CD4-positive, alpha-beta T cell treated with Interleukin-17A for 1 hour (primary cell): ENCODE measurements around the gene FKBP7.
A peak's percentile ranks its signal among the peaks of the same experiment; 100 is the strongest.
"Not testable (repeated sequence)": the region's sequence is repeated elsewhere in the genome, so short reads cannot be mapped to it uniquely, and the experiment has no call there.

Experiments
- DNase-seq: peaks from one replicate; pipeline ENCODE4 v3.0.0-alpha.2; 2020

Gene FKBP7, protein sequence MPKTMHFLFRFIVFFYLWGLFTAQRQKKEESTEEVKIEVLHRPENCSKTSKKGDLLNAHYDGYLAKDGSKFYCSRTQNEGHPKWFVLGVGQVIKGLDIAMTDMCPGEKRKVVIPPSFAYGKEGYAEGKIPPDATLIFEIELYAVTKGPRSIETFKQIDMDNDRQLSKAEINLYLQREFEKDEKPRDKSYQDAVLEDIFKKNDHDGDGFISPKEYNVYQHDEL

DNA sequence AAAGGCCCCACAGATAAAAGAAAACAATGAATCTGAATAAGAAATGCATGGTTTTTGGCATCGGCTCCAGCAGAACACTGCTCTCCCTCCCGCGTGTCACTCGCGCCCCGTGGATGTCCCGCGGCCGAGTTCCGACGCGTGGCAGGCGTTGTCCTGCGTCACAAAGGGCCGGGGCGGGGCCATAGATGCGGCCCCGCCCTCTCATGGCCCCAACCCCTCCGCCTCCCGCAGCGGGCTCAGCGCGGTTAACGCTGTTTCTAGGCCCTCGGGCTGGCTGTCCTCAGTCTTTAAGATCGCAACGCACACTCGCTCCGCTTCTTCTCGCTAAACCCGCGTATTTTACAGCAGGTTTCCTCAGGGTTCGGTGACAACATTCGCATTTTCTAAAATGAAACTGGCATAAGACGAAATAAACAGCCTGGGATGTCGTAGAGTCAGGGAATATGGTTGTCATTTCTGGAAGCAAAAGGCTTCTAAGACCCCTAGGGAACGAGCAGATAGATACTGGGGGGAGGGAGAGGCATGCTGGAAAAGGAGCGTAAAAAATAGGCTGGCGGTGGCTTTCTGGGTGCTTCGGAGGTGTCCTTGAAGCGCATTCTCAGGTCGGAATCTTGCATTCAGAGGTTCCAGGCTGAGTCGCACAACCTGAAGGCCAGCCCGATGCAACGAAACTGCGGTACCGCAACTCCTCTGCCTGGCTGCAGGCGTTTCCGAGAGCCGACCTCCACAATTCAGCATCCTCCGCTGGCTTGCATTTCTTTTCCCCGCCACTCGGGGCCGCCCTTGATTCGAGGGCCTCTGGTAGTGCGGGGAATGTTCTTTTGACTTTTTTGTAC lies at the start of gene FKBP7:
Gene FKBP7 (minus strand): TSS at position 162 of the 836 bp plus-strand sequence. CDS start 101 bp downstream, at position 61.
- DNase-seq, result peak; percentile 87

GRCh38 chr2:178527592-178527991 lies 49.2 kb upstream of the FKBP7 start:
- DNase-seq, result no peak

- no peak for DNase-seq
Measured at GRCh38 chr2:178526256-178526655, 47.9 kb upstream of the FKBP7 start.

- not testable (repeated sequence) for DNase-seq
Measured at GRCh38 chr2:178525460-178525859, 47.1 kb upstream of the FKBP7 start.

DNA sequence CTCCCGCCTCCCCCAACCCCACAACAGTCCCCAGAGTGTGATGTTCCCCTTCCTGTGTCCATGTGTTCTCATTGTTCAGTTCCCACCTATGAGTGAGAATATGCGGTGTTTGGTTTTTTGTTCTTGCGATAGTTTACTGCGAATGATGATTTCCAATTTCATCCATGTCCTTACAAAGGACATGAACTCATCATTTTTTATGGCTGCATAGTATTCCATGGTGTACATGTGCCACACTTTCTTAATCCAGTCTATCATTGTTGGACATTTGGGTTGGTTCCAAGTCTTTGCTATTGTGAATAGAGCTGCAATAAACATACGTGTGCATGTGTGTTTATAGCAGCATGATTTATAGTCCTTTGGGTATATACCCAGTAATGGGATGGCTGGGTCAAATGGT lies 46.6 kb upstream of the FKBP7 start:
- not testable (repeated sequence) for DNase-seq

- no peak for DNase-seq
Measured at GRCh38 chr2:178523596-178524134, 45.3 kb upstream of the FKBP7 start.

- peak; percentile 88 for DNase-seq
Measured at GRCh38 chr2:178522950-178523595, 44.7 kb upstream of the FKBP7 start.

- peak; percentile 5 for DNase-seq
Measured at GRCh38 chr2:178521304-178522150, 43.1 kb upstream of the FKBP7 start.

DNA sequence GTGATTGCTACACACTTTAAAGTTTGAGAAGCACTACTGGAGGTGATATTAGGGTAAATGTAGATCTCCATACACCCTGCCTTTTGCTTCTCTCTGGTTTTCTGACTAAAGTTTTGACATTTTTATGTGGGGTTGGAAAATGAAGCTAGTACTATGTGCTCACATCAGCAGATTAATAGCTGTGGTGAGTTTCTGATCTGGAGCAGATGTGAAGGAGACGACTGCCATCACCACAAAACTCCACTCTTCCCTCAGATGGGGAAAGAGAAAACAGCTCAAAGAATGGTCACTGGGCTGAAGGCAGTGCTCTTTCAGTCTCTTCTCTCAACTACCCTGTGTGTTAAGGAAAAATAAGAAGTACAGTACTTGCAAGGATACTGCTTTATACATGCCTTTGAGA lies 39.1 kb upstream of the FKBP7 start:
- no peak for DNase-seq

GRCh38 chr2:178514664-178515063 lies 36.3 kb upstream of the FKBP7 start:
- DNase-seq, result peak; percentile 20

DNA sequence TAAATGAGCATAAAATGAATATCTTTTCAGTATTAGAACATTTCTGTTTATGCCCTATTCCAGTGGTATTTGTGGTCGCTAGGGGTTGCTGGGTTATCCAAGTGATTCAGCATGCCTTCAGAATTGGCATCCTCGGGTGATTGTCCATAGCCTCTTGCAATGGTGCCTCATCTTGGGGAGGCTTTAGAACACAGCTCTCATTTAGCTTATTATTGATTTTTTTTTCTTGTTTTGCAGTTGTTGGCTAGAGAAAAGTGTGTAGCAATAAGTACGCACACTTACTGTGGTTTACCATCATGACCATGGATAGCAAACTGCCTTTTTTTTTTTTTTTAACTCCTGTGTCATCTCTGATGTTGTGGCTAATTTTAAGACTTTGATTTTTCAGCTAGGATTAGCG lies 35.5 kb upstream of the FKBP7 start:
- DNase-seq, result no peak

DNA sequence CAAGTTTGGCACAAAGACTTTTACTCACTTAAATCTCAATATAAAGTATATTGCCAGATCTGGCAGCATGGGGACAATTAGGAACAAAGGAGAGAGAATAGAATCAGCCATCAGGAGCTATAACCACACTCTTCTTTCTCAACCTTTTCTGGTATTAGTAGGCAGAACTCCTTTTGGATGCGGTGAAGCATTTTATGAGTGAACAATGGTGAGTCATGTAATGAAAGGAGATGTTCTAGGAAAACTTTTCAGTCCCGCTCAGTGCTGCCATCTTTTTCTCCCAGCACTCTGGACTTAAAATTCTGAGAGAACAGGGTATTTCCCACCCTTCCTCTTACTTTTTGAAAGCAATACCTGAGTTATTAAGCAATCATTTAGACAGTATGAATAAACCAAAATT lies 34.1 kb upstream of the FKBP7 start:
- no peak for DNase-seq

DNA sequence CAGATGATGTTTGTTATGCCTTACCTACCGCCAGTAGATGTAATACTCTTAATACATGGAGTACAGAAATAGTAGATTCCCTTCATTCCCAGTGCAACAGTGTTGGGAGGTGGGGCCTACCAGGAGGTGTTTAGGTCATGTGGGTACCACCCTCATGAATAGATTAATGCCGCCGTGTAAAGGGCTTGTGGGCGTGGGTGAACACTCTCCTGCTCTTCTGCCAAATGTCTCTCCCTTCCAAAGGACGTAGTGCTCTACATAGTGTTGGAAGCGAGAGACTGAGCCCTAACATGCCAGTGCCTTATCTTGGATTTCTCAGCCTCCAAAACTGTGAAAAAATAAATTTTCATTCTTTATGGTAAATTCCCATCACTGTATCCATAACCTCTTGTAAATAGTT lies 32.0 kb upstream of the FKBP7 start:
- DNase-seq, result no peak

- no peak for DNase-seq
Measured at GRCh38 chr2:178508646-178509045, 30.2 kb upstream of the FKBP7 start.

DNA sequence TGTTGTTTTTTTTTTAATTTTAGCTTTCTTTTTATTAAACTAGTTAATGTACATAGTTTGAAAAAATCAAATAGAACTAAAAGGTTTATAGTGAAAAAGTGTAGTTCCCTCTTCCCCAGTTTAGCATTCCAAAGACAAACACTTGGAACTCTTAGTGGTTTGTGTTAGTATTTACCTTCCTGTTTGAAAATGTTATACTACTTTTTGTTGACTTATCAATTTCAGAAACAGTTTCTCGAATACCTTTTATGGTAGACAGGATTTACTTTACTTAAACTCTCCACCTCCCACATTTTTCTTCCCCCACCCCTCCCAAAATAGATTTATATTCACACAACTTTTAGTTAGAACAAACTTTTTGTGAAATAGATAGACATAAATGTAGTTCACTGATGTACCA lies 28.5 kb upstream of the FKBP7 start:
- no peak for DNase-seq

GRCh38 chr2:178506524-178506923 lies 28.1 kb upstream of the FKBP7 start:
- no peak for DNase-seq

GRCh38 chr2:178506101-178506500 lies 27.7 kb upstream of the FKBP7 start:
- no peak for DNase-seq

- no peak for DNase-seq
Measured at GRCh38 chr2:178502751-178503150, 24.4 kb upstream of the FKBP7 start.

- no peak for DNase-seq
Measured at GRCh38 chr2:178499640-178500039, 21.2 kb upstream of the FKBP7 start.

DNA sequence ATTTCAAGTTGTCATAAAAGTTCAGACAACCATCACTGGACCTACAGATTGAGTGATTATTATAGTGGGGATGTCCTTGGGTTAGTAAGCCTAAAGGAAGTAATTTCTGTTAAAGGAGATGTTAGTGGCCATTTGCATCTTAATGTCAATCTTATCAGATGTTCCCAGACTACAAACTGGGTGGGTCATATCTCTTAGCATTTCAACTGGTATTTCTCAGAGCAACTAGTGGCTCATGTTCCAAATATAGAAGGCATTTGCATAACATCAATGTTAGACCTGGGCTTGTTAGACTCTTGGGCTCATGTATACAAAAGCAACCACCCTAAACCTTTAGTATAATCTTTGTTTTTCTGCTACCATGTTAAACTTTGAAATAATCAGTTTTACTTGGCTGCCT lies 19.7 kb upstream of the FKBP7 start:
- no peak for DNase-seq

DNA sequence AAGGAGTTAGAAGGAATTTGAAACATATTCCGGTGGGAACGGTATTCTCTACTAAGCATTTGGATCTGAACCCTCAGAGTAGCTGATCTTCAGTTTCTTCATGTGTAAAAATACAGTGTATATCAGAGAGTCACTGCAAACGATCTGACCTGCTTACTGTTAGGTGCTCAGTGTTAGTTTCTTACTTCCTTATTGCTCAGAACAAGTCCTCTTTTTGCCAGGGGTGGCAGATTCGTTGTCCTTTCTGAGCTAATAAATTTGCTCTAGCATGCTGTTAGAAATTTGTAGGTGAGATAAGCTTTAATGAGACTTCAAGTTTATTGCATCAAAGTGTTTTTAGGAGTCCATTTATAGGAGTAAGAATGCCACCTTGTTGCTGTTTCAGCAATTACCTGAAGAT lies 17.6 kb upstream of the FKBP7 start:
- no peak for DNase-seq

GRCh38 chr2:178491612-178492011 lies 13.2 kb upstream of the FKBP7 start:
- no peak for DNase-seq

- no peak for DNase-seq
Measured at GRCh38 chr2:178485356-178485755, 7.0 kb upstream of the FKBP7 start.
